GM13976 (cell line): ENCODE data around the gene EIF4G2.

ENCODE experiments used
- DNase-seq: peaks from one replicate; pipeline ENCODE4 v3.0.0; 2012; ENCODE audit warnings: low spot score
- in situ Hi-C: fragments of 300-500 bp; cut with MboI; formaldehyde crosslinking; loops from one replicate; pipeline ENCODE4 v1.12.0; 2022; ENCODE audit warnings: low sequenced_read_pairs, mixed read lengths, inconsistent platforms; ENCODE audit not compliant: unreplicated experiment
- TF ChIP-seq, protein P1 (sequence below): IDR thresholded peaks from 2 replicates; pipeline ENCODE4 v1.5.1; 2012; ENCODE audit warnings: borderline replicate concordance, mild to moderate bottlenecking; ENCODE audit not compliant: insufficient read depth; ENCODE audit errors: extremely low read depth, missing control alignments, control extremely low read depth

The EIF4G2 gene

DNA sequence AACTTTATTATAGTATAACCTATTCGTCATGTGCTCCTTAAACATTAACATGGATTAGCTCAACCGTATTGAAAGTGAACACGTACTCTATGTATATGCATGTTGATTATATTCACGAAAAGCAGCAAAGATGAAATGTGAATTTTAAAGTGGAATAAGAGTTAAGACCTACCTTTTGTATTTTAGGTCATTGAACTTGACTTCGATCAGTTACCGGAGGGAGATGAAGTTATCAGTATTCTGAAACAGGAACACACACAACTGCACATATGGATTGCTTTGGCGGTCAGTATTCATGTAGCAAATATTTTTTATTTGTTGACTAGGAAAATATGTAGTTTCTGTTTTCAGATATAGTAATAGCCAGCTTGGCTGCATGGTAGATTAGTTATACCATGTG is 56.2 kb downstream of the EIF4G2 start:
- in situ Hi-C loops = no loop called here
- no peak for DNase-seq

DNA sequence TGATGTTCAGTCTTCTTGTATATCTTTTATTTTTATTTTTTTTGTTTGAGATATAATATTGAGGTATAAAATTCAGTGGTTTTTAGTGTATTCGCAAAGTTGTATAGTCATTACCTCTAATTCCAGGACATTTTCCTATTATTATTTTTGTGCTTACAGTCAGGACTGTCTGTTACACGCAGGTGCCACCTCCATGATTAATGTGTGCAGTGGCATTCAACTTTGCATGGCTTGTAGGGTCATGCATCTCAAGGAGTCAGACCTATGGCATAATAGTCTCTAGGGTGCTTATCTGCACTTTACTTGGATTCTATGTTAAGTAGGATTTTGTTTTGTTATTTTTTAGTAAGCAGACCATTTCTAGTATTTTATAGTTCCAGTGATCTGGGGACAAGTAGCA is 56.7 kb downstream of the EIF4G2 start:
- in situ Hi-C loops = no loop called here
- DNase-seq = no peak
- TF ChIP-seq, protein P1, sequence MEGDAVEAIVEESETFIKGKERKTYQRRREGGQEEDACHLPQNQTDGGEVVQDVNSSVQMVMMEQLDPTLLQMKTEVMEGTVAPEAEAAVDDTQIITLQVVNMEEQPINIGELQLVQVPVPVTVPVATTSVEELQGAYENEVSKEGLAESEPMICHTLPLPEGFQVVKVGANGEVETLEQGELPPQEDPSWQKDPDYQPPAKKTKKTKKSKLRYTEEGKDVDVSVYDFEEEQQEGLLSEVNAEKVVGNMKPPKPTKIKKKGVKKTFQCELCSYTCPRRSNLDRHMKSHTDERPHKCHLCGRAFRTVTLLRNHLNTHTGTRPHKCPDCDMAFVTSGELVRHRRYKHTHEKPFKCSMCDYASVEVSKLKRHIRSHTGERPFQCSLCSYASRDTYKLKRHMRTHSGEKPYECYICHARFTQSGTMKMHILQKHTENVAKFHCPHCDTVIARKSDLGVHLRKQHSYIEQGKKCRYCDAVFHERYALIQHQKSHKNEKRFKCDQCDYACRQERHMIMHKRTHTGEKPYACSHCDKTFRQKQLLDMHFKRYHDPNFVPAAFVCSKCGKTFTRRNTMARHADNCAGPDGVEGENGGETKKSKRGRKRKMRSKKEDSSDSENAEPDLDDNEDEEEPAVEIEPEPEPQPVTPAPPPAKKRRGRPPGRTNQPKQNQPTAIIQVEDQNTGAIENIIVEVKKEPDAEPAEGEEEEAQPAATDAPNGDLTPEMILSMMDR = no peak

More for the DNA sequence above, 56.2 kb downstream of the EIF4G2 start:
- TF ChIP-seq, protein P1 = no peak

DNA sequence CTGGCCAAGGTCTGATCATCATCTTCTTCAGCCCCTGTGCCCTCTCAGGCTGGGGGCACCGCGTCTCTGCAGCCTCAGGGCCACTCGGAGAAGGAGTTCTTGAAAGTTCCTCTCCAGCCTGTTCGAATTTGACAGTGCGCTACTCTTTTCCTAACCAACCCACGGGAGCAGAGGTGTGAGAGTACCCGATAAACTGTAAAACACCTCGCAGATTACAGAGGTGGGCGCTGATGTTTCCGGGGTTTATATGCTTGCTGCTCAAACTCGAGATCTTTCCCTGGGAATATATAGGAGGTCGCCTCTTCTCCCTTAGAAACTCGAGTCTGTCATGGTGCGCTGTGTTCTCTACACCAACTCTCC is 57.2 kb downstream of the EIF4G2 start:
- no peak for DNase-seq
- in situ Hi-C loops = no loop called here
- TF ChIP-seq, protein P1 = no peak

DNA sequence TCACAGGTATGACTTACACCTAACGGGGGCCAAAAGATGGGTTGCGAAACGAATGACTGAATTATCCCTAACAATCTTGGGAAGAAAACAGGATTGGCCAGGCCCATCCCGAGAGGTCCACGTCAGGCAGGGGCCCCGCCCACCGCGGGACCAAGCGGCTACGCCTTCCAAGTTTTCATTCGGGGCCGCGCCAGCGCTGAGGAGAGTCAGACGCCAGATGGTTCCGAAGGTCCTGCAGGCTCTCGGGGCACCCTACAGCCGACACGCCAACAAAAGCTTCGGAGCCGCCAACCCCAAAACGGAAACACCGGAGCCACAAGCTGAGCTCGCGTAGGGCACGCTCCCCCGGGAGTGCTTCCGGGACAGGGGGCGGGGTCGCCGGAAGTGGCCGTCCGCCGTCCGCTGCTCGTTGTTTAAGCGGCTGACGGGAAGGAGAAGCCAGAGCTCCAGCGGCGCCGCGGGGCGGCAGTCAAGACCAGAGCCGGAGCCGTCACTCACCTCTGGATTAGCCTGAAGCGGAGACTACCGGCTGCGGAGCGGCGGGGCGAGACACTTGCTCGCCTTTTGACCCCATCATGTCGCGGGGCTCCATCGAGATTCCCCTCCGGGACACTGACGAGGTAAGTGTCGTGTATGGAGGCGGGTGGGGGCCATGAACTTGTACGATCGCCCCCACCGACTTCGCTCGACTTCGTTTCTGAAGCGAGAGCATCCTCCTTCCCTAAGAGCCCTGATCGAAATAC is 57.7 kb downstream of the EIF4G2 start, which contains the start of gene CTR9:
Gene CTR9, plus strand, starts transcription at position 409 of the 743 bp plus-strand sequence. Its CDS starts 167 bp downstream, at position 576.
- in situ Hi-C loops = no loop called here
- TF ChIP-seq, protein P1 = peak; percentile 43
- peak; percentile 91 for DNase-seq

DNA sequence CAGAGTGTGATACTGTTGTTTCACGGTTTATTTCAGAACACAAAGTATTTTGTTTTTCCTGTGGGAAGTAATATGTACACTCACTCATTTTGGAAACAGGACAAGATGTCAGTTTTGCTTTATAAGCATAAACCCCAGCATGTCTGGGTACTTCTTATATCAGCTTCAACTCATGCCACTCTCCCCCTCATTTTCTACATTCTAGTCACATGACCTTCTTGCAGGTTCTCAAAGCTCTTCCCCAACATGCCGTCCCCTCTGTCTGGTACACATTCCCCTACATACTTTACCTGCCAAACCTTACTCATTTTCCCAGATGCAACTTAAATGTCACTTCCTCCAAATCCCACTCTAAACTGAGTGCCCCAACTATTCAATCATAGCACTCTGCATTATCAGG is 59.2 kb downstream of the EIF4G2 start:
- TF ChIP-seq, protein P1 = no peak
- in situ Hi-C loops = no loop called here
- no peak for DNase-seq

DNA sequence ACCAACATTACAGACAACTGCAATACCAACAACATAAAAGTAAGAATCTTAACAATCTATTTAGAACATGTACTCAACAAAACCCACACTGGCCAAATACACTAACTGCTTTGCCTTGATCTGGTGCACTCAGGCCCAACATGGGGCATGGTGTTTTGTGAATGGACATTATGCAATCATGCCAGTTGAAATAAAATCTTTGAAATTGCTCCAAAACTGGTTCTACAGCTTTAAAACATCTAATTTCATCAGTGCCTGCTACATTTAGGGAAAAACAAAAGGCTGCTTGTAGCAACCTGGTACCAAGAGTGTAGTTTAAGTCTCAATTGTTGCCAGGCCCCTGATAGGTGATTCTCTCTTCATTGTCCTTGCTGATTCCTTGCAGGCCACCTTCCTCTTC is 61.0 kb downstream of the EIF4G2 start:
- DNase-seq = no peak
- TF ChIP-seq, protein P1 = no peak
- in situ Hi-C loops = no loop called here
